Transverse colon (tissue), 4 donors: ENCODE measurements around the gene USP34. TPM values are rescaled to one million over a fixed set of nuclear protein-coding genes. Genes with fewer than 3 reads are reported as not detected.

ENCODE experiments used
- DNase-seq: peaks from one replicate; pipeline ENCODE4 v3.0.0-alpha.2; 2019
- H3K27ac ChIP-seq, 4 donors: fragments of 200-600 bp; sonication (generic); 2 replicates each; pipeline ENCODE4 v1.5.1; 2016 to 2018; ENCODE audit warnings: inconsistent platforms in 4 of 4
- H3K27me3 ChIP-seq: fragments of 200-600 bp; sonication (generic); 2 replicates; pipeline ENCODE4 v1.5.1; 2017; ENCODE audit warnings: inconsistent platforms
- H3K36me3 ChIP-seq, 4 donors: fragments of 200-600 bp; sonication (generic); 2 replicates each; pipeline ENCODE4 v1.5.1; 2017 to 2019; ENCODE audit warnings: inconsistent platforms in 4 of 4
- H3K4me1 ChIP-seq, 4 donors: fragments of 200-600 bp; sonication (generic); 2 replicates each; pipeline ENCODE4 v1.5.1; 2017 to 2020; ENCODE audit warnings: inconsistent platforms in 4 of 4
- H3K4me3 ChIP-seq, 4 donors: fragments of 200-600 bp; sonication (generic); 1 replicate in 1 of 4; 2 replicates in 3 of 4; pipeline versions ENCODE4 v1.5.1 to v1.6.1; 2017 to 2019; ENCODE audit warnings: inconsistent platforms in 4 of 4
- H3K9me3 ChIP-seq, 2 donors: fragments of 200-600 bp; sonication (generic); 2 replicates each; pipeline ENCODE4 v1.5.1; 2017 to 2019; ENCODE audit warnings: inconsistent platforms in 2 of 2
- EP300 ChIP-seq: sonication (generic); formaldehyde crosslinking; IDR thresholded peaks from one replicate; pipeline ENCODE4 v1.6.1; 2017; ENCODE audit warnings: antibody characterized with exemption, low read depth
- POLR2A ChIP-seq: fragments of 450-650 bp; IDR thresholded peaks from one replicate; pipeline ENCODE4 v1.6.1; 2016; ENCODE audit warnings: antibody characterized with exemption, mild to moderate bottlenecking, moderate library complexity
- POLR2AphosphoS5 ChIP-seq, 3 donors: sonication (generic); formaldehyde crosslinking; IDR thresholded peaks; one replicate each; pipeline ENCODE4 v1.6.1; 2016; ENCODE audit warnings: antibody characterized with exemption in 3 of 3
- WGBS, 2 donors: methylation state at CpG; one replicate each; pipeline ENCODE4 v1.1.5; 2018; ENCODE audit warnings: low coverage in 1 of 2; 5-methylcytosine and 5-hydroxymethylcytosine counted together
- in situ Hi-C, 4 donors: fragments of 200-750 bp; cut with MboI; loops; one replicate each; pipeline versions ENCODE4 v1.15.0 to v1.15.1; 2017; ENCODE audit warnings: low sequenced_read_pairs in 3 of 4, low pct_ligation_motif_present in 1 of 4, low pct_unique_long_range_greater_than_20kb in 1 of 4
- intact Hi-C: fragments of 100-400 bp; cut with DNase I; formaldehyde crosslinking; loops from one replicate; pipeline ENCODE4 v1.15.1; 2023; ENCODE audit warnings: low total_unique reads
- total RNA-seq, 4 donors: library from RNA; depleted of rRNA; stranded (reverse); fragments of >200 nt; gene quantifications; one replicate each; pipeline ENCODE4 v1.1.0, GENCODE V29; 2016
- TF ChIP-seq, protein P1 (sequence below), 5 experiments: fragments of 200-600 bp in 3 of 5; fragments of 450-650 bp in 2 of 5; sonication (generic) in 3 of 5; IDR thresholded peaks; 1 replicate in 2 of 5; 2 replicates in 3 of 5; pipeline ENCODE4 v1.5.1; 2016 to 2017; ENCODE audit warnings: antibody characterized with exemption in 5 of 5, inconsistent platforms in 3 of 5, mild to moderate bottlenecking in 2 of 5, moderate library complexity in 1 of 5

The USP34 gene
- total RNA-seq, 4 donors from 2014 or later, result 103 to 181 (median 115) TPM

DNA sequence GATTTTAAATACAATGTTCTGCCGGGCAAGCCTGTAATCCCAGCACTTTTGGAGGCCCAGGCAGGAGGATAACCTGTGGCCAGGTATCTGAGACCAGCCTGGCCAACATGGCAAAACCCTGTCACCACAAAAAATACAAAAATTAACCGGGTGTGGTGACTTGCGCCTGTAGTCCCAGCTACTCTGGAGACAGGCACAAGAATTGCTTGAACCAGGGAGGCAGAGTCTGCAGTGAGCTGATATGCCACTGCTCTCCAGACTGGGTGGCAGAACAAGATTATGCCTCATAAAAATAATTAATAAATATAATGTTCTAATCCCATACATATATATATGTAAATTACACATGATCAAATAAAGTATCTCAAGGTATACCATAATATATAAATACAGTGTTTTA, 189.6 kb downstream of the USP34 start:
- no peaks in the 10 kb centered on the region for H3K27me3 ChIP-seq
- intact Hi-C loops, result no loop called here
- H3K4me1 ChIP-seq, result peaks cover 0 to 7% (median 3%) of the 10 kb centered on the region in 4 donors
- WGBS, 2 donors, result 93 to 100% methylated on average over 3 of the region's 3 CpGs
- H3K9me3 ChIP-seq, result no peaks in the 10 kb centered on the region
- TF ChIP-seq POLR2AphosphoS5 (IDR thresholded peaks at IDR 0.05) (no peak), POLR2A (no peak), EP300 (no peak)
- TF ChIP-seq, protein P1, sequence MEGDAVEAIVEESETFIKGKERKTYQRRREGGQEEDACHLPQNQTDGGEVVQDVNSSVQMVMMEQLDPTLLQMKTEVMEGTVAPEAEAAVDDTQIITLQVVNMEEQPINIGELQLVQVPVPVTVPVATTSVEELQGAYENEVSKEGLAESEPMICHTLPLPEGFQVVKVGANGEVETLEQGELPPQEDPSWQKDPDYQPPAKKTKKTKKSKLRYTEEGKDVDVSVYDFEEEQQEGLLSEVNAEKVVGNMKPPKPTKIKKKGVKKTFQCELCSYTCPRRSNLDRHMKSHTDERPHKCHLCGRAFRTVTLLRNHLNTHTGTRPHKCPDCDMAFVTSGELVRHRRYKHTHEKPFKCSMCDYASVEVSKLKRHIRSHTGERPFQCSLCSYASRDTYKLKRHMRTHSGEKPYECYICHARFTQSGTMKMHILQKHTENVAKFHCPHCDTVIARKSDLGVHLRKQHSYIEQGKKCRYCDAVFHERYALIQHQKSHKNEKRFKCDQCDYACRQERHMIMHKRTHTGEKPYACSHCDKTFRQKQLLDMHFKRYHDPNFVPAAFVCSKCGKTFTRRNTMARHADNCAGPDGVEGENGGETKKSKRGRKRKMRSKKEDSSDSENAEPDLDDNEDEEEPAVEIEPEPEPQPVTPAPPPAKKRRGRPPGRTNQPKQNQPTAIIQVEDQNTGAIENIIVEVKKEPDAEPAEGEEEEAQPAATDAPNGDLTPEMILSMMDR (IDR thresholded peaks at IDR 0.05), result no peak
- in situ Hi-C loops, result no loop called here
- H3K36me3 ChIP-seq, result peaks cover 0 to 43% (median 18%) of the 10 kb centered on the region in 4 donors
- no peak overlapping the region for H3K4me3 ChIP-seq
- H3K27ac ChIP-seq, result no peak overlapping the region
- no peak for DNase-seq

DNA sequence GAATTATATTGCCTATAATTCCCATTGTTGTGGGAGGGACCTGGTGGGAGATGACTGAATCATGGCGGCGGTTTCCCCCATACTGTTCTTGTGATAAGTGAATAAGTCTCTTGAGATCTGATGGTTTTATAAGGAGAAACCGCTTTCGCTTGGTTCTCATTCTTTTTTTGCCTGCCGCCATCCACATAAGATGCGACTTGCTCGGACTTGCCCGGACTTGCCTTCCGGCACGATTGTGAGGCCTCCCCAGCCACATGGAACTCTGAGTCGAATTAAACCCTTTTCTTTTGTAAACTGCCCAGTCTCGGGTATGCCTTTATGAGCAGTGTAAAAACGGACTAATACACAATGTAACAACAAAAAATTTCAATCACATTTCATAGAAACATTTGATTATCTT, 193.1 kb downstream of the USP34 start:
- H3K36me3 ChIP-seq, result peaks cover 0 to 48% (median 23%) of the 10 kb centered on the region in 4 donors
- no peak overlapping the region for H3K4me3 ChIP-seq
- no peaks in the 10 kb centered on the region for H3K9me3 ChIP-seq
- in situ Hi-C loops (no loop called here), intact Hi-C loops (no loop called here)
- H3K27ac ChIP-seq, result no peak overlapping the region
- TF ChIP-seq POLR2A (no peak), EP300 (no peak), POLR2AphosphoS5 (IDR thresholded peaks at IDR 0.05) (no peak)
- TF ChIP-seq, protein P1 (IDR thresholded peaks at IDR 0.05), result no peak
- no peaks in the 10 kb centered on the region for H3K27me3 ChIP-seq
- DNase-seq, result no peak
- no peaks in the 10 kb centered on the region for H3K4me1 ChIP-seq
- 96 to 100% methylated on average over 3 to 13 of the region's 13 CpGs for WGBS, 2 donors

DNA sequence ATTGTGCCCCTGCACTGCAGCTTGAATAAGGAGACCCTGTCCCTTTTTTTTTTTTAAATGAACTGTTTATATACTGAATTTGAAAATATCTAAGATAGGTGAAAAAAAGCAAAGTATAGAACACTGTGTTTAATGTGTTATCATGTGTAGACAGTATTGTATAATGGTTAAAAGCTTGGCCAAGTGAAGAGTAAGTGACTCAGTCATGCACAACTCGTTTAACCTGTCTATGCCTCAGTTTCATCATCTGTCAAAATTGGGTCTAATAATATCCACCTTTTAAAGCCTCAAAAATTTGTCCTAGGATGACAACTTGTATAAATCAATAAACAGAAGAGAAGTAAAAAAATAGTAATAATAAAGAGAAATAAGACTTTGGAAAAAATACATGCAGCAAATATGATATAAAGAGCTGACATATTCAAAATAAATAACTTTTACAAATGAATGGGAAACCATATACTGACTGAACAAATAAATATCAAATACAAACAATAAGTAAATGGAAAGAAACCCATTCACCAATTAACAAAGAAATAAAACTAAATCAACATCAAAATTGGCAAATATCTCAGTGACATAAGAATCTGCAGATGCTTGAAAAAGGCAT, 195.2 kb downstream of the USP34 start:
- no peak overlapping the region for H3K4me3 ChIP-seq
- H3K36me3 ChIP-seq, result peaks cover 0 to 45% (median 17%) of the 10 kb centered on the region in 4 donors
- intact Hi-C loops (no loop called here), in situ Hi-C loops (no loop called here)
- no peaks in the 10 kb centered on the region for H3K9me3 ChIP-seq
- H3K4me1 ChIP-seq, result no peaks in the 10 kb centered on the region
- 73 to 89% methylated on average over 1 of the region's 1 CpG for WGBS, 2 donors
- no peaks in the 10 kb centered on the region for H3K27me3 ChIP-seq
- TF ChIP-seq POLR2AphosphoS5 (IDR thresholded peaks at IDR 0.05), result no peak
- TF ChIP-seq, protein P1 (IDR thresholded peaks at IDR 0.05), result no peak
- TF ChIP-seq POLR2A, result no peak
- TF ChIP-seq EP300, result no peak
- no peak for DNase-seq
- H3K27ac ChIP-seq, result no peak overlapping the region

DNA sequence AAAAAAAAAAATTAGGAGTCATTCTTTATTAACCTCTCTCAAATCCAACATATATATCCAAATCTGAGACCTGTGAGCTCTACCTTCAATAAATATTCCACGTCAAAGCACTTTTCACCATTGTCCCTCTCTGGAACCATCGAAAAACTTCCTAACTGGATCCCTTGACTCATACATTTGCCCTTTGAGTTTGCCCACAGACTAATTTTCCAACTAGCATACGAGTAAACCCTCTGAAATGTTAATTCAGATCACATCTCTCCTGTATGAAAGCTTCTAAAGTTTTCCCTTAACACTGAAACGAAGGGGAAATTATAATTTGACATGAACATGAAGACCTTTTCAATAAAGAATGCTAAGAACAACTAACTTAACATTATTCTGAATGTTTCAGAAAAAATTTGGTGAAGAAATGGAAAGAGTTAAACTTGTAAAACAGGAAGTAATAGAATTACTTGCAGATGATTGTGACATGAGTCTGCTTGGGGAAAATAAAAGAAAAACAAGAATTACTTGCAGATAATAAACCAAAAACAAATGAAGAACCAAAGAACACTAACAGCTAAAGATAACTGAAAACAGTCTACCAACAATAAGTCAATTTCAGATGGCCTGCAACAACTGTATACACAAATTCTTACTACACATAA, 198.3 kb downstream of the USP34 start:
- in situ Hi-C loops, result no loop called here
- no peaks in the 10 kb centered on the region for H3K9me3 ChIP-seq
- no peak overlapping the region for H3K27ac ChIP-seq
- intact Hi-C loops, result no loop called here
- H3K36me3 ChIP-seq, result peaks cover 0 to 32% (median 6%) of the 10 kb centered on the region in 4 donors
- 87 to 95% methylated on average over 4 of the region's 4 CpGs for WGBS, 2 donors
- no peaks in the 10 kb centered on the region for H3K27me3 ChIP-seq
- DNase-seq, result no peak
- no peaks in the 10 kb centered on the region for H3K4me1 ChIP-seq
- TF ChIP-seq POLR2A (no peak), EP300 (no peak), POLR2AphosphoS5 (IDR thresholded peaks at IDR 0.05) (no peak)
- TF ChIP-seq, protein P1 (IDR thresholded peaks at IDR 0.05), result no peak
- no peak overlapping the region for H3K4me3 ChIP-seq
